PC-9 (cell line): ENCODE data around the gene HYCC2. TPM values are rescaled to one million over a fixed set of nuclear protein-coding genes. Genes with fewer than 3 reads are reported as not detected.
A peak's percentile ranks its signal among the peaks of the same experiment; 100 is the strongest.

Source experiments
- Bru-seq: library from RNA; stranded (reverse); fragments of 400-500 nt; gene quantifications from one replicate; lab custom pipeline; 2021; lab: Mats Ljungman, UMichigan
- BruChase-seq, 2 experiments: library from RNA; stranded (reverse); fragments of 400-500 nt; gene quantifications; one replicate each; lab custom pipeline; 2021; lab: Mats Ljungman, UMichigan
- BruUV-seq: library from RNA; stranded (reverse); fragments of 400-500 nt; replicated peaks from 2 replicates; lab custom pipeline; 2021; lab: Mats Ljungman, UMichigan
- CTCF ChIA-PET: fragments of 300-600 bp; sonication (Branson Sonifier 250); formaldehyde crosslinking; loops from one replicate; lab custom pipeline; 2022; ENCODE audit warnings: antibody characterized with exemption; lab: Charles Lee
- POLR2A ChIA-PET: fragments of 300-600 bp; sonication (Branson Sonifier 250); formaldehyde crosslinking; loops from one replicate; lab custom pipeline; 2022; ENCODE audit warnings: antibody characterized with exemption; ENCODE audit not compliant: unreplicated experiment; lab: Charles Lee
- DNase-seq, 2 experiments: peaks; one replicate each; pipeline versions ENCODE4 v3.0.0 to v3.0.0-alpha.2; 2015 to 2022; ENCODE audit warnings: mixed read lengths in 1 of 2
- H2AFZ ChIP-seq: fragments of 200-600 bp; sonication (generic); 2 replicates; pipeline ENCODE4 v1.8.1; 2017; ENCODE audit warnings: antibody characterized with exemption
- H3F3A ChIP-seq: fragments of 200-600 bp; sonication (generic); 2 replicates; pipeline ENCODE4 v1.8.1; 2017; ENCODE audit warnings: antibody characterized with exemption, mild to moderate bottlenecking, low read depth; ENCODE audit not compliant: insufficient read depth
- H3K27ac ChIP-seq: fragments of 200-600 bp; sonication (generic); 2 replicates; pipeline ENCODE4 v1.6.1; 2016; ENCODE audit warnings: mixed run types
- H3K27me3 ChIP-seq: fragments of 200-600 bp; sonication (generic); 2 replicates; pipeline ENCODE4 v1.6.1; 2016; ENCODE audit warnings: low read depth, mixed run types; ENCODE audit not compliant: insufficient read depth
- H3K36me3 ChIP-seq: fragments of 200-600 bp; sonication (generic); 2 replicates; pipeline ENCODE4 v1.6.1; 2016; ENCODE audit warnings: low read depth, mixed run types
- H3K4me1 ChIP-seq: fragments of 200-600 bp; sonication (generic); replicated peaks from 2 replicates; pipeline ENCODE4 v1.6.1; 2016; ENCODE audit warnings: mixed run types; ENCODE audit not compliant: insufficient read depth
- H3K4me2 ChIP-seq: fragments of 200-600 bp; sonication (generic); 2 replicates; pipeline ENCODE4 v1.6.1; 2017; ENCODE audit warnings: mixed run types
- H3K4me3 ChIP-seq: fragments of 200-600 bp; sonication (generic); 2 replicates; pipeline ENCODE4 v1.6.1; 2016; ENCODE audit warnings: mixed run types
- H3K79me2 ChIP-seq: fragments of 200-600 bp; sonication (generic); 2 replicates; pipeline ENCODE4 v1.6.1; 2017; ENCODE audit warnings: low read depth, mixed run types
- H3K9me2 ChIP-seq: fragments of 200-600 bp; sonication (generic); 2 replicates; pipeline ENCODE4 v1.8.1; 2017; ENCODE audit warnings: mild to moderate bottlenecking; ENCODE audit not compliant: insufficient read depth
- H3K9me3 ChIP-seq: fragments of 200-600 bp; sonication (generic); 2 replicates; pipeline ENCODE4 v1.8.1; 2016; ENCODE audit warnings: low read depth; ENCODE audit not compliant: insufficient read depth
- H4K20me1 ChIP-seq: fragments of 200-600 bp; sonication (generic); 2 replicates; pipeline ENCODE4 v1.8.1; 2017; ENCODE audit not compliant: insufficient read depth
- CTCF ChIP-seq: fragments of 200-600 bp; sonication (generic); conservative IDR thresholded peaks from 2 replicates; pipeline ENCODE4 v1.6.1; 2017; ENCODE audit warnings: mixed run types, antibody characterized with exemption, mild to moderate bottlenecking, moderate library complexity
- EZH2 ChIP-seq: fragments of 200-600 bp; sonication (generic); IDR thresholded peaks from 2 replicates; pipeline ENCODE4 v1.8.0; 2017; ENCODE audit warnings: antibody characterized with exemption, low read depth
- intact Hi-C: fragments of 100-400 bp; cut with micrococcal nuclease; formaldehyde crosslinking; loops from one replicate; pipeline ENCODE4 v1.10.0; 2022; ENCODE audit not compliant: unreplicated experiment
- long read RNA-seq: library from polyadenylated mRNA; stranded (forward); transcript quantifications from one replicate; pipeline ENCODE4 v2.0.0, GENCODE V29; 2022
- total RNA-seq: library from RNA; stranded (reverse); gene quantifications from 2 replicates; pipeline ENCODE4 v1.2.3, GENCODE V29; 2021

HYCC2 gene
- 8.8 and 10.7 TPM in 2 replicates for total RNA-seq
- Bru-seq, nascent RNA = percentile 66 among the genes with signal in this experiment
- percentile 71 among the genes with signal in this experiment for BruChase-seq, experiment 1, labeled RNA remaining after a 2-hour chase
- percentile 65 among the genes with signal in this experiment for BruChase-seq, experiment 2, labeled RNA remaining after a 6-hour chase
- long read RNA-seq, partial matches to known transcripts = 1 of 6 reads
- long read RNA-seq, other reads (novel, unspliced or antisense) = 5 of 6 reads

DNA sequence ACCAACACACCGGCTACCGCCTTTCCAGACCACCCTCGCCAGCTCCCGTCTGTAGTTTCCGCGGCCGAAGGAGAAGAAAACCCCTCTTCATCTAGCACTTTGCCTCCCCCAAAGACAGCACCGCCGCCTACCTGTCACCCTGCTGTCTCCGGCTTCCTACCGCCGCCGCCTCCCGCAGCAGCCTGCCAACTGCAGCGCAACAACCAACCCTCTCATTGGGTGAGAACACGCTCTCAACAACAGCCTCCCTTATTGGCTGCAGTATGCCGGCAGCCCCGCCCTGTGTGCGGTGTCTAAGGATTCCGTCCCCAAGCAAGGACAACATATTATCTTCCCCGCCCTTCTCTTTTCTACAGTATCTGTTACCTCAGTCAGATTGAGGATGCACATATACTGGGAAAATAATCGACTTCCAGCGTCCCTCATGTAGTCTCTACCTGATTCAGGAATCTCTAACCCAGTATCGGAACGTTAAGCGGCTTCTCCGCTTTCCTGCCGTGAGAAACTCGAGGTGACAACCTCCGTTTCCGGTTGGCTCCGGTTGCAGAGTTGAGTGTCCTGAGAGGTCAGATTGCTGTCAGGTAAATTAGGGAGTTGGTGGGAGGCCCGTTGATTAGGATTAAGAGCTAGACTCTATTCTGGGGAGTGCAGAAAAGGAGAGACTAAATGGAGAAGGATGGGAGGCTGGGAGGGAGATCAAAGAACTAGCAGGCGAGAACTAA is at the start of gene HYCC2, which contains the start of gene NDUFB3:
HYCC2 (minus strand) TSS at position 193 of the 722 bp plus-strand sequence. CDS start 47,662 bp downstream, outside the sequence.
NDUFB3 (plus strand) TSS at position 523 of the 722 bp plus-strand sequence. CDS start 6,882 bp downstream, outside the sequence.
- BruUV-seq = no TSS peak
- H3K27ac ChIP-seq = peak within 1 kb of the TSS; percentile 72
- no peaks in the 10 kb centered on the region for H3K36me3 ChIP-seq
- DNase-seq = peak; percentile 84 to 92
- ChIA-PET CTCF (no interaction called here), POLR2A (interaction anchor here (0.7 kb wide), 2 partner anchors 162 to 182 kb away, joined by 3 read pairs; no protein-coding TSS in a partner anchor)
- H3K4me3 ChIP-seq = peak within 1 kb of the TSS; percentile 66
- no peaks in the 10 kb centered on the region for H4K20me1 ChIP-seq
- peak within 1 kb of the TSS; percentile 88 for H2AFZ ChIP-seq
- H3K4me2 ChIP-seq = peak within 1 kb of the TSS; percentile 96
- no peaks in the 10 kb centered on the region for H3K9me2 ChIP-seq
- peaks cover 18% of the 10 kb centered on the region for H3K4me1 ChIP-seq
- H3K79me2 ChIP-seq = peaks cover 68% of the 10 kb centered on the region
- H3F3A ChIP-seq = peaks cover 4% of the 10 kb centered on the region; the same call in 1 of the 2 replicates
- TF ChIP-seq CTCF = peak; percentile 37; the same call in 1 of the 2 replicates
- no peak for TF ChIP-seq EZH2
- no peaks in the 10 kb centered on the region for H3K9me3 ChIP-seq
- intact Hi-C loops = loop anchor here (1.0 to 5.0 kb wide), 6 partner anchors 46 to 161 kb away; partner anchors contain the start of genes CFLAR and ORC2
- H3K27me3 ChIP-seq = no peaks in the 10 kb centered on the region

DNA sequence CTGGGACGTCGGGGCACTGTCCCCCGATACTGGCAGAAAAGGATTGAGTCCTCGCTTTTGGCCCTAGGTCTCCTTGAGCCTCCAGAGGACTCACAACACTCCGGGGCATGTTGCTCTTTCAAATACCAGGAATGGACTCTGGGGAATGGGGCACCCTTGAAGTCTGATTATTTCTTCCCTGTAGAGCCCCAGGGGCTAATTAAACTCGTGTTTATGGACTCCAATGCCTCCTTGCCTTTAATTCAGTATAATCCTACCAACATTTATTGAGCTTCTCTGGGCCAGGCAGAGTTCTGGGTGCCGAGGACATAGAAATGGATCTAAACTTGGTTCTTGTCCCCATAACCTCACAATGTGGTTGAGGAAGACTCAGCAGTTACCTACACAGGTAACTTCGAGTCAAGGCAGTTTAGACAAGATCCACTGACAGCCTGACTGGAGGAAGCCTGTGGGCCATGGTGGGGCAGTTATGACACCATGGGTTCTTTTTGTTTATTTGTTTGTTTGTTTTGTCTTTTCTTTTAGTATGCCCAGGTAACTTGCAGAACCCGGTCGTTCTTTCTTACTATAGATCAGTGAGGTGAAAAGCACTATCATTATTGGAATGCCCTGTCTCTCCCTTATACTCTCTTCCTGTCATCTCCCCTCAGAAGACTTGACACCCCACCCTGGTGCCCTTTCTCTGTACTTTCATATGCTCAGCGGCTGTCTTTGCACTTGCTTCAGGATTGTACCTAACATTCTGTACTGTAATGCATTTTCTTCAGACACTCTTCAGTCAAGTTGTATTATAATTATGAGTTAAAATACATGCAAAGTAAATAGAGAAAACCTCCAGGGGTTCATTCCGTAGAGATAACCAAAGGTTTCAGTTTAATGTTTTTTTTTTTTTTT is 47.7 kb upstream of the HYCC2 start:
- H3K4me2 ChIP-seq = peak overlapping the region; percentile 89
- TF ChIP-seq EZH2 (no peak), CTCF (no peak)
- intact Hi-C loops = loop anchor here (1.0 to 5.0 kb wide), 5 partner anchors 30 to 157 kb away; partner anchors contain the start of genes HYCC2, NDUFB3 and ORC2
- peaks cover 64% of the 10 kb centered on the region for H3K79me2 ChIP-seq
- H3K9me3 ChIP-seq = no peaks in the 10 kb centered on the region
- peak in 1 of 2 experiments; percentile 60 for DNase-seq
- H4K20me1 ChIP-seq = no peaks in the 10 kb centered on the region
- H3K36me3 ChIP-seq = peaks cover 14% of the 10 kb centered on the region; the same call in 1 of the 2 replicates
- H3K27ac ChIP-seq = peak overlapping the region; percentile 100
- H3F3A ChIP-seq = peaks cover 59% of the 10 kb centered on the region
- no peaks in the 10 kb centered on the region for H3K9me2 ChIP-seq
- peaks cover 67% of the 10 kb centered on the region for H3K4me1 ChIP-seq
- BruUV-seq = no TSS peak
- H3K27me3 ChIP-seq = no peaks in the 10 kb centered on the region
- CTCF ChIA-PET = interaction anchor here (0.6 kb wide), 2 partner anchors 17 to 660 kb away, joined by 3 to 4 read pairs; no protein-coding TSS in a partner anchor
- H3K4me3 ChIP-seq = peak overlapping the region; percentile 68
- H2AFZ ChIP-seq = peak overlapping the region; percentile 93
- POLR2A ChIA-PET = interaction anchor here (0.6 to 1.0 kb wide), 3 partner anchors 26 to 332 kb away, joined by 4 to 7 read pairs (median 5); partner anchors contain the start of gene TRAK2
